ENCODE data around the gene ZSCAN4.

ZSCAN4 gene

DNA sequence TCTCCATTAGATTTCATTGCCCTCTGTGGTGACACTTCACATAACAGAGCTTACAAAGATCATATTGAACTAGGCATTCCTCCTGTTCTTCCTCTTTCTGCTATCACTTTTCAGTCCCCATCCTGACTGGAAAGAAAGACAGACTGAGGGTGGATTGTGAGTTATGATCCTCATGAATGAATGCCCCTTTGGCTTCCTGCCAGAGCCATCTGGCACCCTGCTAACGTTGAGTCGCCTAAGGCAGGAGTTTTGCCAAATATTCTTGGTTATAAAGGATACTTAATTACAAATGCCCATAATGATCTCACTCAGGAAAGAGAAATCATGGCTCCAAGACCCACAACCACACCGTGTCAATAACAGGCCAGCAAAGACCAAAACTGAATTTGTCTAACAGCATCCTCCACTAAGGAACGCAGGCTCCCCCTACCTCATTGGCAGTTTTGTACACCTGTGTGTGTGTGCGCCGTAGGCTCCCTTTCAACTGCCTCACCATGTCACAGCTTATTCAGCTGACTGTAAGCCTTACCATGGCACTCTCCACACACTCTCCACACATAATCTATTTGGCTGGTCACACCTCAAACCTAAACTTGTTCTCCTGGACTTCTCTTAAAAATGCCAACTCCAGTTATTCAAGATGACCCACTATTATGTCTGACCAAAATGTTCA, 20.3 kb upstream of the ZSCAN4 start:
- Histone ChIP-seq H3K27me3 (ENCODE audit: low read length) (no peaks in the 10 kb centered on the region), H2AFZ (ENCODE audit: low read depth, low read length, severe bottlenecking) (no peak overlapping the region), H3K9me2 (replicated peaks; ENCODE audit: insufficient read depth, low read length) (no peaks in the 10 kb centered on the region), H3K4me3 (ENCODE audit: insufficient read depth, low read length, poor library complexity, severe bottlenecking) (no peak overlapping the region), H3K9me3 (ENCODE audit: insufficient read depth, low read length) (no peaks in the 10 kb centered on the region), H3K4me2 (ENCODE audit: low read depth, low read length, poor library complexity, severe bottlenecking) (no peak overlapping the region), H3K9ac (ENCODE audit: low read length) (no peak overlapping the region), H3F3A (ENCODE audit: insufficient read depth) (no peaks in the 10 kb centered on the region), H3K27ac (ENCODE audit: low read depth, low read length) (no peak overlapping the region), H4K20me1 (ENCODE audit: low read depth, low read length) (no peaks in the 10 kb centered on the region), H3K36me3 (ENCODE audit: low read length) (no peaks in the 10 kb centered on the region), H3K79me2 (ENCODE audit: insufficient read depth, low read length) (no peaks in the 10 kb centered on the region)
- TF ChIP-seq, protein P1, sequence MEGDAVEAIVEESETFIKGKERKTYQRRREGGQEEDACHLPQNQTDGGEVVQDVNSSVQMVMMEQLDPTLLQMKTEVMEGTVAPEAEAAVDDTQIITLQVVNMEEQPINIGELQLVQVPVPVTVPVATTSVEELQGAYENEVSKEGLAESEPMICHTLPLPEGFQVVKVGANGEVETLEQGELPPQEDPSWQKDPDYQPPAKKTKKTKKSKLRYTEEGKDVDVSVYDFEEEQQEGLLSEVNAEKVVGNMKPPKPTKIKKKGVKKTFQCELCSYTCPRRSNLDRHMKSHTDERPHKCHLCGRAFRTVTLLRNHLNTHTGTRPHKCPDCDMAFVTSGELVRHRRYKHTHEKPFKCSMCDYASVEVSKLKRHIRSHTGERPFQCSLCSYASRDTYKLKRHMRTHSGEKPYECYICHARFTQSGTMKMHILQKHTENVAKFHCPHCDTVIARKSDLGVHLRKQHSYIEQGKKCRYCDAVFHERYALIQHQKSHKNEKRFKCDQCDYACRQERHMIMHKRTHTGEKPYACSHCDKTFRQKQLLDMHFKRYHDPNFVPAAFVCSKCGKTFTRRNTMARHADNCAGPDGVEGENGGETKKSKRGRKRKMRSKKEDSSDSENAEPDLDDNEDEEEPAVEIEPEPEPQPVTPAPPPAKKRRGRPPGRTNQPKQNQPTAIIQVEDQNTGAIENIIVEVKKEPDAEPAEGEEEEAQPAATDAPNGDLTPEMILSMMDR (IDR thresholded peaks at IDR 0.05; ENCODE audit: insufficient read depth, low read length, poor library complexity, severe bottlenecking) = no peak
- no peak for TF ChIP-seq EZH2phosphoT487 (conservative IDR thresholded peaks at IDR 0.05; ENCODE audit: low read length)

DNA sequence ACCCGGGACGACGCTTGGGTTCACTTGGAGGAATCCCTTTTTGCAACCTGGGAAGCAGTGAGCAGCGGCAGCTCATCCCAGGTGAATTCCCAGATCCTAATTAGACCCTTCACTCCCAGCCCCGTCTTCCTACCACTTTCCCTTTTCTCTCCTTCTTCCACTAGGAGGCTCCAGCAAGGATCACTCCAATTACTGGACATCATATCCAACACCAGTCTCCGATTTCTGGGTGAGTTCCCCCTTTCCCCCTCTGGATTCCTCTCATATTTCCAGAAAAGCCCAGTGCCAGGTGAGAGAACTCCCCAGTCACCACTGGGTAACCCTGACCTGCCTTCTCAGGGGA, 17.1 kb upstream of the ZSCAN4 start:
- TF ChIP-seq, protein P1 (IDR thresholded peaks at IDR 0.05; ENCODE audit: insufficient read depth, low read length, poor library complexity, severe bottlenecking) = no peak
- TF ChIP-seq EZH2phosphoT487 (conservative IDR thresholded peaks at IDR 0.05; ENCODE audit: low read length) = no peak
- Histone ChIP-seq H4K20me1 (ENCODE audit: low read depth, low read length) (no peaks in the 10 kb centered on the region), H3K9me2 (replicated peaks; ENCODE audit: insufficient read depth, low read length) (no peaks in the 10 kb centered on the region), H3K4me3 (ENCODE audit: insufficient read depth, low read length, poor library complexity, severe bottlenecking) (no peak overlapping the region), H3K4me2 (ENCODE audit: low read depth, low read length, poor library complexity, severe bottlenecking) (no peak overlapping the region), H3K9ac (ENCODE audit: low read length) (no peak overlapping the region), H3F3A (ENCODE audit: insufficient read depth) (no peaks in the 10 kb centered on the region), H3K9me3 (ENCODE audit: insufficient read depth, low read length) (peaks cover 6% of the 10 kb centered on the region; the same call in 1 of the 2 replicates), H3K27ac (ENCODE audit: low read depth, low read length) (no peak overlapping the region), H2AFZ (ENCODE audit: low read depth, low read length, severe bottlenecking) (no peak overlapping the region), H3K79me2 (ENCODE audit: insufficient read depth, low read length) (no peaks in the 10 kb centered on the region), H3K27me3 (ENCODE audit: low read length) (no peaks in the 10 kb centered on the region), H3K36me3 (ENCODE audit: low read length) (no peaks in the 10 kb centered on the region)

DNA sequence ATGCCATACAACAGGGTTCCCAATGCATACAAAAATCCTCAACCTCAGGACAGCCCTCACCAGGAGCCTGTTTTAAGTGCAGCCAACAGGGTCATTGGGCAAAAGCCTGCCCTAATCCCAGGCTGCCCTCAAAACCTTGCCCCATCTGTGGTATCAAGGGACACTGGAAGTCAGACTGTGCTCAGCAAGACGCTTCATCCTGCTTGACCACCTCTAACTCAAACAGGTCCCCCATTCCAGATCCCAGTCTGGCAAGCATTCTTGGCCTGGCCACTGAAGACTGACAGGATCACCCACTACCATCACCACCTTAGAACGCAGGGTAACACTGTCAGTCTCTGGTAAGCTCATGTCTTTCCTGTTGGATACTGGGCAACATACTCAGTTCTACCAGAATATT, 15.0 kb upstream of the ZSCAN4 start:
- no peaks in the 10 kb centered on the region for H3K27me3 ChIP-seq (ENCODE audit: low read length)
- no peaks in the 10 kb centered on the region for H3F3A ChIP-seq (ENCODE audit: insufficient read depth)
- no peak overlapping the region for H3K27ac ChIP-seq (ENCODE audit: low read depth, low read length)
- no peak overlapping the region for H3K4me2 ChIP-seq (ENCODE audit: low read depth, low read length, poor library complexity, severe bottlenecking)
- H3K79me2 ChIP-seq (ENCODE audit: insufficient read depth, low read length) = no peaks in the 10 kb centered on the region
- H3K9me3 ChIP-seq (ENCODE audit: insufficient read depth, low read length) = peaks cover 6% of the 10 kb centered on the region; the same call in 1 of the 2 replicates
- H3K36me3 ChIP-seq (ENCODE audit: low read length) = no peaks in the 10 kb centered on the region
- no peaks in the 10 kb centered on the region for H3K9me2 ChIP-seq (replicated peaks; ENCODE audit: insufficient read depth, low read length)
- H4K20me1 ChIP-seq (ENCODE audit: low read depth, low read length) = no peaks in the 10 kb centered on the region
- no peak for TF ChIP-seq EZH2phosphoT487 (conservative IDR thresholded peaks at IDR 0.05; ENCODE audit: low read length)
- TF ChIP-seq, protein P1 (IDR thresholded peaks at IDR 0.05; ENCODE audit: insufficient read depth, low read length, poor library complexity, severe bottlenecking) = no peak
- no peak overlapping the region for H3K4me3 ChIP-seq (ENCODE audit: insufficient read depth, low read length, poor library complexity, severe bottlenecking)
- H3K9ac ChIP-seq (ENCODE audit: low read length) = no peak overlapping the region
- H2AFZ ChIP-seq (ENCODE audit: low read depth, low read length, severe bottlenecking) = no peak overlapping the region
